T-cell (primary cell): ENCODE results near the gene COG5. TPM values are rescaled to one million over a fixed set of nuclear protein-coding genes. Genes with fewer than 3 reads are reported as not detected.
A peak's percentile ranks its signal among the peaks of the same experiment; 100 is the strongest.

ENCODE experiments used
- ATAC-seq, 4 experiments: fragments of 200-7000 bp in 3 of 4; fragments of 150-1000 bp in 1 of 4; cut with Tn5 transposase; replicated peaks in 1 of 4; 1 replicate in 3 of 4; 2 replicates in 1 of 4; pipeline ENCODE4 v1.10.0; 2021; ENCODE audit warnings: moderate library complexity in 3 of 4, mild to moderate bottlenecking in 2 of 4, moderate number of reproducible peaks in 1 of 4
- CTCF ChIA-PET, 2 donors: fragments of 300-600 bp; sonication (Branson Sonifier 250); formaldehyde crosslinking; loops; one replicate each; lab custom pipeline; 2022; ENCODE audit warnings: antibody characterized with exemption in 2 of 2; lab: Charles Lee
- POLR2A ChIA-PET, 2 donors: fragments of 300-600 bp; sonication (Branson Sonifier 250); formaldehyde crosslinking; loops; one replicate each; lab custom pipeline; 2022; ENCODE audit warnings: antibody characterized with exemption in 2 of 2; lab: Charles Lee
- DNase-seq, 35 experiments: peaks; one replicate each; pipeline versions ENCODE4 v3.0.0 to v3.0.0-alpha.2; 2013 to 2023
- H3K27ac ChIP-seq: one replicate; pipeline ENCODE4 v1.5.1; 2013; ENCODE audit warnings: low read length
- H3K27me3 ChIP-seq, 2 experiments: replicated peaks in 1 of 2; 1 replicate in 1 of 2; 2 replicates in 1 of 2; pipeline versions ENCODE4 v1.6.1 to v1.7.0; 2013; ENCODE audit warnings: low read length in 1 of 2, mixed read lengths in 1 of 2; ENCODE audit not compliant: control insufficient read depth in 2 of 2, insufficient read depth in 2 of 2; ENCODE audit errors: extremely low read depth in 1 of 2
- H3K36me3 ChIP-seq, 2 donors: 1 replicate in 1 of 2; 2 replicates in 1 of 2; pipeline versions ENCODE4 v1.6.1 to v1.7.0; 2013; ENCODE audit warnings: low read length in 1 of 2; ENCODE audit not compliant: control insufficient read depth in 2 of 2, insufficient read depth in 1 of 2; ENCODE audit errors: extremely low read depth in 1 of 2
- H3K4me1 ChIP-seq, 2 experiments: 1 replicate in 1 of 2; 2 replicates in 1 of 2; pipeline versions ENCODE4 v1.6.1 to v1.7.0; 2013; ENCODE audit warnings: low read length in 2 of 2, mixed read lengths in 1 of 2; ENCODE audit not compliant: insufficient read depth in 2 of 2, control insufficient read depth in 1 of 2; ENCODE audit errors: extremely low read depth in 1 of 2
- H3K4me3 ChIP-seq, 2 donors: 1 replicate in 1 of 2; 2 replicates in 1 of 2; pipeline versions ENCODE4 v1.5.1 to v1.7.0; 2013; ENCODE audit warnings: mild to moderate bottlenecking in 2 of 2, low read length in 1 of 2, moderate library complexity in 1 of 2; ENCODE audit not compliant: control insufficient read depth in 1 of 2; ENCODE audit errors: extremely low read depth in 1 of 2
- H3K9me3 ChIP-seq: 2 replicates; pipeline ENCODE4 v1.7.0; 2013
- H3K27ac Mint-ChIP-seq, 2 donors: one replicate each; pipeline ENCODE4 v1.8.0; 2020 to 2021; ENCODE audit warnings: mild to moderate bottlenecking in 2 of 2, mixed read lengths in 2 of 2
- H3K27me3 Mint-ChIP-seq, 2 donors: one replicate each; pipeline ENCODE4 v1.8.0; 2021 to 2022; ENCODE audit warnings: mixed read lengths in 2 of 2
- H3K36me3 Mint-ChIP-seq: one replicate; pipeline ENCODE4 v1.8.0; 2021; ENCODE audit warnings: mixed read lengths
- H3K4me1 Mint-ChIP-seq, 3 donors: one replicate each; pipeline ENCODE4 v1.8.0; 2020 to 2022; ENCODE audit warnings: mixed read lengths in 3 of 3, mild to moderate bottlenecking in 1 of 3
- H3K4me3 Mint-ChIP-seq, 3 donors: one replicate each; pipeline ENCODE4 v1.8.0; 2020 to 2022; ENCODE audit warnings: mild to moderate bottlenecking in 3 of 3, mixed read lengths in 3 of 3, moderate library complexity in 3 of 3
- H3K9me3 Mint-ChIP-seq, 3 donors: one replicate each; pipeline ENCODE4 v1.8.0; 2020 to 2022; ENCODE audit warnings: mixed read lengths in 3 of 3
- WGBS: methylation state at CpG from one replicate; pipeline ENCODE4 v1.1.5; 2013; ENCODE audit warnings: missing lambda C conversion rate; ENCODE audit not compliant: insufficient coverage; 5-methylcytosine and 5-hydroxymethylcytosine counted together
- total RNA-seq, 35 experiments: library from RNA in 6 of 35; stranded (reverse) in 6 of 35; fragments of 120-200 nt in 1 of 35; gene quantifications; one replicate each; pipeline versions ENCODE4 v1.2.1 to v1.2.4 and lab custom pipeline; 2013 to 2026

Gene COG5
- total RNA-seq, 5 donors from 2014 or later (not counting 1 experiment from before 2014, with no cell fraction given): 37.3 to 83.8 (median 55.4) TPM

- Histone ChIP-seq H3K27ac (no peak overlapping the region), H3K4me3 (no peak overlapping the region), H3K36me3 (peaks cover 0 to 18% of the 10 kb centered on the region in 2 donors), H3K27me3 (no peaks in the 10 kb centered on the region), H3K9me3 (no peaks in the 10 kb centered on the region), H3K4me1 (no peaks in the 10 kb centered on the region)
- WGBS: 100% methylated on average over 2 of the region's 2 CpGs
- ATAC-seq: no peak
- Mint-ChIP-seq H3K4me1 (peaks cover 5 to 7% (median 7%) of the 10 kb centered on the region in 3 donors), H3K9me3 (no peaks in the 10 kb centered on the region), H3K27me3 (no peaks in the 10 kb centered on the region), H3K36me3 (peaks cover 30% of the 10 kb centered on the region), H3K4me3 (no peak overlapping the region), H3K27ac (no peak overlapping the region)
- CTCF ChIA-PET: interaction anchor here (0.5 to 0.9 kb wide), 3 partner anchors 63 to 421 kb away, joined by 3 read pairs; no protein-coding TSS in a partner anchor
- POLR2A ChIA-PET: no interaction called here
- no peak for DNase-seq
Observed at GRCh38 chr7:107570298-107570697, 6.6 kb upstream of the COG5 start.

DNA sequence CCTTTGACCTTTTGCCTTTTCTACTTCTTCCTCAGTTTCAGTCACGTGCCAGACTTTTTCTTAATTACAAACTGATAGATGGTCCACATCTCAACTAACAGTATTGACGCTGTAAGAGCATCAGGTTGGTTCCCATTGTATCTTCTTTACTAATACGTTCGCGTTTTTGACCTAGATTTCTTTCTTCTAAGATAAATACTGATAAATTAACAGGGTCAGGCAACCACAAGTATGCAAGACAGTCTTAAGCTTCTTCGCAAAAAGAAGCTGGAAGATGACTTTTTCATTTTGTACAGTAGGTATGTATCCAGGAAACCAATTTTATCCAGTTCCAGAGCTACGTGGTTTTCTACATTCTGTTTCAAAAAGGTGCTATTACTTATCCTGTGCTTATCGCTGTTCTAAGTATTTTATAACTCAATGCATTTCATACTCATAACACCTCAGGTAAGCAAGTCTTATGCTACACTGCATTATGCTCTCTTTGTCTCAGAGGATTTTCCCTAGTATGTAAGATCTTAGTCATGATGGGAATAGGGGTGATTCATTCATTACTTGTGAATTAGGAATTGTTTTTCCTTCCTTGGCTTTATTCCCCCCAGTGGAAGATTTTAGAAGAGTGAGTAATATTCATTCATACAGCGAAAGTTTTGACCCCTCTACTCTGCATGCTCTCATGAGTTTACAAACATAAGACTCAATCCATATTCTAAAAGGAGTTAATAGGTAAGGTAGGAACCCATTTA lies 1.0 kb upstream of the COG5 start:
- no peaks in the 10 kb centered on the region for H3K27me3 Mint-ChIP-seq
- DNase-seq (no peak), ATAC-seq (no peak)
- no peaks in the 10 kb centered on the region for H3K9me3 Mint-ChIP-seq
- no peaks in the 10 kb centered on the region for H3K27me3 ChIP-seq
- peak overlapping the region in 1 of 2 donors; percentile 91 for H3K4me3 ChIP-seq
- H3K4me1 ChIP-seq: peaks cover 13 to 31% of the 10 kb centered on the region in 2 experiments
- H3K4me1 Mint-ChIP-seq: peaks cover 51 to 55% (median 54%) of the 10 kb centered on the region in 3 donors
- H3K27ac ChIP-seq: peak overlapping the region; percentile 91
- POLR2A ChIA-PET: interaction anchor here in 1 of 2 donors (0.6 kb wide), 1 partner anchor 16 kb away, joined by 3 read pairs; no protein-coding TSS in a partner anchor
- CTCF ChIA-PET: interaction anchor here in 1 of 2 donors (0.6 to 2.5 kb wide), 6 partner anchors 11 to 310 kb away, joined by 3 to 17 read pairs (median 4); partner anchors contain the start of gene CBLL1
- H3K36me3 Mint-ChIP-seq: peaks cover 13% of the 10 kb centered on the region
- peak overlapping the region; percentile 79 to 88 (median 88) for H3K4me3 Mint-ChIP-seq
- H3K9me3 ChIP-seq: no peaks in the 10 kb centered on the region
- peak overlapping the region; percentile 88 to 90 for H3K27ac Mint-ChIP-seq
- WGBS: 0% methylated on average over 1 of the region's 9 CpGs
- H3K36me3 ChIP-seq: no peaks in the 10 kb centered on the region

DNA sequence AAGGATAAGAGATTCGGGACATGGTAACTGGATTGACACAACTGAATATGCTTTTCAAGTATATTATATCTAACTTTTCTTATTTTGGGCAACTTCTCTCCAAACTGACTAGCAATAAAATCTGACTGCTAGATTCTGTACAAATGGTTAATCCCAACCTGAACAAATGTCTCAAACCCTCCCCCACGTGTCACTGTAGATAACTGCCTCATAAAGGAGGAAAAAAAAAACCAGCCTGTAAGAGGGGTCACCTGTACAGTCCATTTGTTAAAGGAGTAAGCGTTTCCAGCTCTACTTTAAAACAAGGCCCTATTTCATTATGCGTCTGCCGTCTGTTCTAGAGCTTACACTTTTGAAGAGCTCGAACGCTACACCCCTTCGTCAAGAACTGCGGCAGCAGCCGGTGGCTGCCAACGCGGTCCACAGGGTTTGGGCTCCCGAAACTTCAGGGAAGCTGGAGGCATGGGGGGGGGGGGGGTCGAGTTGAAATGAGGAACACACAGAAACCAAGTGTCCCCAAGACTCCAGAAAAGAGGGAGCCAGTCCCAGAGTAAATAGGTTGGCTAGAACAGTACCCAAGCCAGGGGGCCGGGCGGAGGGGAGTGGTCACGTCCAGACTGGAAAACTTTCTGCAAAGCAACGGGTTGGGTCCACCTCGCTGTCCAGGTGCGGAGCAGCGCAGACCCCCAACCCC lies 492 bp downstream of the COG5 start:
- DNase-seq (peak in 1 of 35 experiments; percentile 9), ATAC-seq (peak; percentile 41 to 59 (median 52))
- peak overlapping the region; percentile 91 to 97 for H3K4me3 ChIP-seq
- Mint-ChIP-seq H3K9me3 (no peaks in the 10 kb centered on the region), H3K27ac (peak overlapping the region; percentile 88 to 90), H3K4me3 (peak overlapping the region; percentile 79 to 88 (median 88)), H3K36me3 (peaks cover 7% of the 10 kb centered on the region), H3K27me3 (no peaks in the 10 kb centered on the region), H3K4me1 (peaks cover 60 to 64% (median 64%) of the 10 kb centered on the region in 3 donors)
- POLR2A ChIA-PET: interaction anchor here (0.5 to 0.7 kb wide), 8 partner anchors 9 to 327 kb away, joined by 3 to 7 read pairs (median 4); no protein-coding TSS in a partner anchor
- H3K27me3 ChIP-seq: no peaks in the 10 kb centered on the region
- CTCF ChIA-PET: interaction anchor here (0.6 to 2.5 kb wide), 9 partner anchors 12 to 312 kb away, joined by 3 to 17 read pairs (median 5); partner anchors contain the start of gene CBLL1 (in 1 of the 2)
- H3K9me3 ChIP-seq: no peaks in the 10 kb centered on the region
- H3K36me3 ChIP-seq: no peaks in the 10 kb centered on the region
- peaks cover 13 to 38% of the 10 kb centered on the region in 2 experiments for H3K4me1 ChIP-seq
- 0% methylated on average over 6 of the region's 21 CpGs for WGBS
- H3K27ac ChIP-seq: peak overlapping the region; percentile 91

DNA sequence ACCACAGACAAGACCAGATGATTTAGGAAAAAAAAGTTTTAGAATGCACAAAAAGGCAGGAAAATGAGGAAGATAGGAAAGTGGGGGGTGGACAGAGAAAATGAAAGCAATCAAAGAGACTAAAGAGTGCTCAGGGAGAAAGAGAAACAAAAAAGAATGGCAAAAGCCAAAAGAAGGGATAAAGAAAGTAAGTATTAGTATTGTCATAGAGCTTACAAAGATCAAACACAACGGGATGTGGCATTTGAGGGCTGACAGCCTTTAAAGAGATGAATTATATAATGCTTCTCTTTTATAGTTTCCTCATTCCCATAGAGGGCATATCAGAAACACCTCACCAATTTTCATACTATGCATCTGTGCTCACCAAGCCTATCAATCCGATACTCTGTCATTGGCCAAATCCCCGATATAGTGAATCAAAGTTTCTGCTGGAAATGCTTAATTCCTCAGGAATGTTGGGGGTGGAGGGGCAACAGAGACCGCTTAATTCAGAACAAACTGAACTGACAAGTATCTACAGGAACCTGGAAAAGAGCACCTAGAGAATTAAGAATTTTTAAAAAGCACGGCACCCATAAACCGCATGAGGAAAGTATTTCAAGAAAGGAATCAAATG lies 2.7 kb downstream of the COG5 start:
- no peaks in the 10 kb centered on the region for H3K9me3 Mint-ChIP-seq

DNA sequence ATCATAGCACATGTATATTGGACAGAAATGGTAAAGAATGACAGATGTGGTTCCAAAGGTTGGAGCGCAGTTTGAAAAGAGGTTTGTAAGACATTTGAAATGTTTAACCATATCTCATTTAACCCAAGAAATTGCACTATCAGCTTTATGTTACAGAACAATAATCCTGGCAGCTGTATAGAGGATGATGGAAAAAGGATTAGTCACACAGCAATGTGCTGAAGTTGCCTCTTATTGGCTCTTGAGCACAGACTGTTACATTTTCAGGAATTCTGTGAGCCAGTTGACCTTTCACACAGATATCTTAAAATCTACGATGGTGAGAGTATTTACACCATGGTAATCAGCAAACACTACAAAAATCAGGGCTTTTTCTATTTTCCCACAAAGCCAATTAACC lies 3.9 kb downstream of the COG5 start:
- peaks cover 22% of the 10 kb centered on the region for H3K36me3 Mint-ChIP-seq
- DNase-seq: no peak
- no CpG with 5 or more reads among the region's 2 CpGs for WGBS

More for the DNA sequence above, 2.7 kb downstream of the COG5 start:
- Histone ChIP-seq H3K4me3 (peak overlapping the region in 1 of 2 donors; percentile 21), H3K4me1 (peaks cover 13 to 38% of the 10 kb centered on the region in 2 experiments), H3K9me3 (no peaks in the 10 kb centered on the region), H3K36me3 (peaks cover 0 to 17% of the 10 kb centered on the region in 2 donors), H3K27ac (peak overlapping the region; percentile 72), H3K27me3 (no peaks in the 10 kb centered on the region)
- POLR2A ChIA-PET: interaction anchor here in 1 of 2 donors (0.5 kb wide), 1 partner anchor 1276 kb away, joined by 4 read pairs; the partner anchor contains the start of gene NAMPT
- peak; percentile 10 to 57 (median 48) for ATAC-seq
- 76% methylated on average over 2 of the region's 6 CpGs for WGBS
- H3K36me3 Mint-ChIP-seq: peaks cover 12% of the 10 kb centered on the region
- peak overlapping the region; percentile 74 to 88 for H3K27ac Mint-ChIP-seq
- CTCF ChIA-PET: interaction anchor here in 1 of 2 donors (0.6 kb wide), 1 partner anchor 1468 kb away, joined by 8 read pairs; no protein-coding TSS in a partner anchor
- H3K4me3 Mint-ChIP-seq: peak overlapping the region; percentile 60 to 88 (median 88)
- peaks cover 61 to 74% (median 61%) of the 10 kb centered on the region in 3 donors for H3K4me1 Mint-ChIP-seq
- DNase-seq: peak in 16 of 35 experiments; percentile 5 to 80 (median 20)
- H3K27me3 Mint-ChIP-seq: no peaks in the 10 kb centered on the region

More for the DNA sequence above, 3.9 kb downstream of the COG5 start:
- Mint-ChIP-seq H3K4me1 (peaks cover 58 to 78% (median 60%) of the 10 kb centered on the region in 3 donors), H3K4me3 (peak overlapping the region in 2 of 3 donors; percentile 60 to 88), H3K9me3 (no peaks in the 10 kb centered on the region), H3K27me3 (no peaks in the 10 kb centered on the region), H3K27ac (peak overlapping the region in 1 of 2 donors; percentile 88)
- Histone ChIP-seq H3K4me3 (no peak overlapping the region), H3K9me3 (no peaks in the 10 kb centered on the region), H3K27ac (peak overlapping the region; percentile 72), H3K27me3 (no peaks in the 10 kb centered on the region), H3K36me3 (peaks cover 0 to 24% of the 10 kb centered on the region in 2 donors), H3K4me1 (peaks cover 13 to 36% of the 10 kb centered on the region in 2 experiments)
- no peak for ATAC-seq
- ChIA-PET POLR2A (no interaction called here), CTCF (no interaction called here)
